ENCODE data around the gene CPTP.
"Not testable (repeated sequence)": the region's sequence is repeated elsewhere in the genome, so short reads cannot be mapped to it uniquely, and the experiment has no call there.

Gene CPTP

GRCh38 chr1:1307261-1307922 is 17.2 kb upstream of the CPTP start:
- no peak for DNase-seq

GRCh38 chr1:1307923-1308755 is 16.5 kb upstream of the CPTP start, which contains the start of the genes ACAP3 and PUSL1:
ACAP3 (minus strand) TSS chr1:1307930; CDS start chr1:1307815, 115 bp downstream.
PUSL1 (plus strand) TSS chr1:1308597; CDS start chr1:1308644, 47 bp downstream.
- peak; percentile 82 to 94 (median 85) for DNase-seq

- DNase-seq: no peak
Observed at GRCh38 chr1:1308756-1309250, 15.8 kb upstream of the CPTP start.

- DNase-seq: no peak
Observed at GRCh38 chr1:1309251-1310108, 15.1 kb upstream of the CPTP start.

- no peak for DNase-seq
Observed at GRCh38 chr1:1310109-1310385, 14.6 kb upstream of the CPTP start.

GRCh38 chr1:1310476-1311053 is 14.0 kb upstream of the CPTP start:
- no peak for DNase-seq

- DNase-seq: no peak
Observed at GRCh38 chr1:1311107-1312104, 13.2 kb upstream of the CPTP start.

- DNase-seq: no peak
Observed at GRCh38 chr1:1312450-1313314, 11.9 kb upstream of the CPTP start.

GRCh38 chr1:1313500-1314236 is 10.9 kb upstream of the CPTP start:
- DNase-seq: no peak

GRCh38 chr1:1314237-1314586 is 10.4 kb upstream of the CPTP start:
- no peak for DNase-seq

- DNase-seq: no peak
Observed at GRCh38 chr1:1314678-1315335, 9.8 kb upstream of the CPTP start.

- DNase-seq: no peak
Observed at GRCh38 chr1:1315435-1315954, 9.1 kb upstream of the CPTP start.

- DNase-seq: not testable (repeated sequence)
Observed at GRCh38 chr1:1316199-1316598, 8.4 kb upstream of the CPTP start.

- no peak for DNase-seq
Observed at GRCh38 chr1:1317420-1317819, 7.2 kb upstream of the CPTP start.

- no peak for DNase-seq
Observed at GRCh38 chr1:1318131-1318652, 6.4 kb upstream of the CPTP start.

- no peak for DNase-seq
Observed at GRCh38 chr1:1318777-1319645, 5.6 kb upstream of the CPTP start.

GRCh38 chr1:1319646-1319941 is 5.0 kb upstream of the CPTP start:
- no peak for DNase-seq
